Measurements from ENCODE around the gene AGAP1.

The AGAP1 gene

GRCh38 chr2:235613649-235614048 is 119.8 kb downstream of the AGAP1 start:
- H3K36me3 Mint-ChIP-seq, result no peaks in the 10 kb centered on the region
- H3K9me3 Mint-ChIP-seq, result no peaks in the 10 kb centered on the region
- H3K27ac Mint-ChIP-seq, result no peak overlapping the region
- H3K27me3 Mint-ChIP-seq, result peaks cover 3% of the 10 kb centered on the region
- H3K4me3 Mint-ChIP-seq, result no peak overlapping the region
- DNase-seq (ENCODE audit: low spot score in 2 of 2), result no peak
- H3K4me1 Mint-ChIP-seq, result no peaks in the 10 kb centered on the region
- no peak for ATAC-seq (ENCODE audit: low read depth)

DNA sequence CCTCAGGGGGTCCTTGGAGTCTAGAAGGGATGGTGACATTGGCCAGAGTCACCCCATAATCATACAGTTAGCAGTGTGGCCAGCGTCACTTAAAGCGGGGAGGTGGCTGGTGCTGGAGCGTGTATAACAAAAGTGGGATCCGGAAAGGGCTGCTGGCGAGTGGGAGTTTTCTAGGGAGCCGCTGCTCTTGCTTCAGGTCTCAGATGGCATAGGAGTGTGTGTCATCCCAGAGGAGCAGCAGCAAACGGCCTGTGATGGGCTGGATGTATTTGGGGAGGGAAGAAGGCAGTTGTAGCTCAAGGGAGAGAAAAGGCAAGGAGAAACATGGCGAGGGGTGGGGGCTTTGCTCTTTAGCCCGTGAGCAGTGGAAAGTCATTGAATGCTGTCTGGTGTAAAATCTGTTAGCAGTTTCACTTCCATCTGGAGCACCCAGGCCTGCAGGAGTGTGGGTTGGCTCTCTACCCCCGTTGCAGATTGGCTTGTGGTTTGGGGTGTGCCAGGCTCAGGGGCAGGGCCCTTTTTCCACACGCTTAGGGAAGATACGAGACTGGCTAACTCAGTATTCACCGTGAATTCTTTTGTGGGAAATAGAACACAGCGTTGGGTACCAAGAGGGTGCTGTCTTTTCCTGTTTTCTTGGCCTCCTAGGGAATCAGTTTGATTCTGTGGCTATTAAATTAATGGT is 120.5 kb downstream of the AGAP1 start:
- Mint-ChIP-seq H3K27ac (no peak overlapping the region), H3K4me3 (no peak overlapping the region), H3K9me3 (no peaks in the 10 kb centered on the region), H3K27me3 (no peaks in the 10 kb centered on the region), H3K4me1 (no peaks in the 10 kb centered on the region), H3K36me3 (no peaks in the 10 kb centered on the region)
- ATAC-seq (ENCODE audit: low read depth), result no peak
- DNase-seq (ENCODE audit: low spot score in 2 of 2), result no peak

DNA sequence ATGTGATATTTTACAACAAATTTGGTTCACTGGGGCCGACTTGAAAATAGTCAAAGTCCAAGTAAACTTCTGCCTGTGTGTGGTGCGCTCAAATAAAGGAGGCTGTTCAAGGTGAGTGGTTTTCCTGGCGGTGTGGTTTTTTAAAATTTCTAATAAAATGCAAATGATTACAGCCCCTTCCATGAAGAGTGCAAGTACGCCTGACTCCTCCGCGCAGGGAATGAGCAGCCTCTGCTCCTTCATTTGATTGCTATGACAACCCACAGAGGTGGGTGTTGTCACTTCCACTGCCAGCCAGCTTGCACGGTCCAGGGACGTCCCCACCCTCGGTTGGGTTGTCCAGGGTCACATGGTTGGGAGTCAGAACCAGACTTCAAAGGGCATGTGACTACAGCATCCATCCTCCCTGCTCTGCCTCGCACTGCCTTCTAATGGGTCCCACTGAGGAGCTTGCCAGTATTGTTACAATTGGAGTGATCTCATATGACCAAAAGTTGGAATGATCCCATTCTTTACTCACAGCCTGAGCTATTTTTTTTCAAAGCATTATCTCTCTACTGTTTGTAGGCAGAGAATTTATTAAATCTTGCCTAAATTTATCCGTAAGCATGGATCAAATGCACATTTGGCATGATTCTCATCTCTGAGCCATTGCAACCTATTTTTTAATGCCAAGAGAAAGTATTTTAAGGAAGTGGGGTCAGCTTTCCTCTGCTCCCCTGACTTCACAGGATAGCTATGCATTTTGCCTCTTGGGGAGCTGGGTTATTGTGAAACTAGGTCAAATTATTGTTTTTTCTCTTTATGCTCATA is 121.3 kb downstream of the AGAP1 start:
- H3K27me3 Mint-ChIP-seq, result no peaks in the 10 kb centered on the region
- no peaks in the 10 kb centered on the region for H3K36me3 Mint-ChIP-seq
- no peak overlapping the region for H3K27ac Mint-ChIP-seq
- no peaks in the 10 kb centered on the region for H3K9me3 Mint-ChIP-seq
- H3K4me3 Mint-ChIP-seq, result no peak overlapping the region
- ATAC-seq (ENCODE audit: low read depth), result no peak
- DNase-seq (ENCODE audit: low spot score in 2 of 2), result no peak
- H3K4me1 Mint-ChIP-seq, result no peaks in the 10 kb centered on the region

- Mint-ChIP-seq H3K9me3 (no peaks in the 10 kb centered on the region), H3K27ac (no peak overlapping the region), H3K4me3 (no peak overlapping the region), H3K4me1 (no peaks in the 10 kb centered on the region), H3K27me3 (no peaks in the 10 kb centered on the region), H3K36me3 (no peaks in the 10 kb centered on the region)
- ATAC-seq (ENCODE audit: low read depth) (no peak), DNase-seq (ENCODE audit: low spot score in 2 of 2) (no peak)
Measured at GRCh38 chr2:235616885-235617284, 123.0 kb downstream of the AGAP1 start.

GRCh38 chr2:235618039-235618438 is 124.2 kb downstream of the AGAP1 start:
- Mint-ChIP-seq H3K9me3 (no peaks in the 10 kb centered on the region), H3K27me3 (no peaks in the 10 kb centered on the region), H3K36me3 (no peaks in the 10 kb centered on the region), H3K4me1 (no peaks in the 10 kb centered on the region), H3K4me3 (no peak overlapping the region), H3K27ac (no peak overlapping the region)
- no peak for DNase-seq (ENCODE audit: low spot score in 2 of 2)
- ATAC-seq (ENCODE audit: low read depth), result no peak

- DNase-seq (ENCODE audit: low spot score in 2 of 2), result no peak
- no peaks in the 10 kb centered on the region for H3K27me3 Mint-ChIP-seq
- H3K27ac Mint-ChIP-seq, result no peak overlapping the region
- no peaks in the 10 kb centered on the region for H3K9me3 Mint-ChIP-seq
- no peak for ATAC-seq (ENCODE audit: low read depth)
- no peaks in the 10 kb centered on the region for H3K36me3 Mint-ChIP-seq
- no peak overlapping the region for H3K4me3 Mint-ChIP-seq
- no peaks in the 10 kb centered on the region for H3K4me1 Mint-ChIP-seq
Measured at GRCh38 chr2:235619544-235619943, 125.7 kb downstream of the AGAP1 start.

- DNase-seq (ENCODE audit: low spot score in 2 of 2) (no peak), ATAC-seq (ENCODE audit: low read depth) (no peak)
- no peaks in the 10 kb centered on the region for H3K9me3 Mint-ChIP-seq
- no peaks in the 10 kb centered on the region for H3K27me3 Mint-ChIP-seq
- no peaks in the 10 kb centered on the region for H3K4me1 Mint-ChIP-seq
- no peak overlapping the region for H3K4me3 Mint-ChIP-seq
- H3K27ac Mint-ChIP-seq, result no peak overlapping the region
- no peaks in the 10 kb centered on the region for H3K36me3 Mint-ChIP-seq
Measured at GRCh38 chr2:235621736-235622135, 127.9 kb downstream of the AGAP1 start.

GRCh38 chr2:235623111-235623510 is 129.3 kb downstream of the AGAP1 start:
- H3K9me3 Mint-ChIP-seq, result no peaks in the 10 kb centered on the region
- H3K27ac Mint-ChIP-seq, result no peak overlapping the region
- H3K36me3 Mint-ChIP-seq, result no peaks in the 10 kb centered on the region
- no peak for ATAC-seq (ENCODE audit: low read depth)
- H3K4me1 Mint-ChIP-seq, result no peaks in the 10 kb centered on the region
- H3K4me3 Mint-ChIP-seq, result no peak overlapping the region
- no peaks in the 10 kb centered on the region for H3K27me3 Mint-ChIP-seq
- no peak for DNase-seq (ENCODE audit: low spot score in 2 of 2)

DNA sequence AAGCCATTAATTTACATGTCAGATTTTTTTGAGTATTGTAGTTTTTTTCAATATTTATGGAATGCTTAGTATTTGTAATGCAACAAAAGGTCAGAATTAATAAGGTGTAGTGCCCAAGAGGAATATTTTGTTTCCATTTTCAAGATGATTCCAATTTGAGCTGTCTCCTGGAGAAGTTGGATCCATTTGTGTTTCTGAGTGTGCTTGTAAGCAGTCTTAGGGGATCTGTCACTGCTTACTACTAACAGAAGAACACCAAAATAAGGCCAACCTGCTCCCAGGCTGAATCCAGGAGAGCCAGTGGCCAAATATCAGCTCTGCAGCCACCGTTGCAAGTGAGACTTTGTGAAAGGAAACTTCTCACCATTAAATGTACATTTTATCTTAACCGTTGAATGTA is 129.9 kb downstream of the AGAP1 start:
- H3K4me3 Mint-ChIP-seq, result no peak overlapping the region
- H3K27ac Mint-ChIP-seq, result no peak overlapping the region
- H3K4me1 Mint-ChIP-seq, result no peaks in the 10 kb centered on the region
- H3K9me3 Mint-ChIP-seq, result no peaks in the 10 kb centered on the region
- H3K27me3 Mint-ChIP-seq, result no peaks in the 10 kb centered on the region
- no peaks in the 10 kb centered on the region for H3K36me3 Mint-ChIP-seq
- DNase-seq (ENCODE audit: low spot score in 2 of 2) (no peak), ATAC-seq (ENCODE audit: low read depth) (no peak)

DNA sequence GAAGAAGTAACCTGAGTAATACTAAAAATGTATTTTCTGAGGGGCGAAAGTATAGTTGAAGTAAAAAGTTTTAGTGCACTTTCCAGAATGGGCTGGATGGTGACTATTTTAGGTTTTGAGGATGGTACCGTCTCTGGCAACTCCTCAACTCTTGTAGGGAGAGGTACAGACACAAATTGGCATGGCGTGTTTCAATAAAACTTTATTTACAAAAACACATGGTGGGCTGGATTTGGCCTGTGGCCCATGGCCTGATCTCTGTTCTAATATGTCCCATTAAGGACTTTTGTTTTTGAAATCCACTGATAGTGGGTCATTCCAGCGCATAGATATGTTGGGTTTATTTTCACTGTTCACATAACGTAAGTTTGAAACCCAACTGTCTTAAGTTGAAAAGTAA is 132.8 kb downstream of the AGAP1 start:
- Mint-ChIP-seq H3K36me3 (no peaks in the 10 kb centered on the region), H3K9me3 (no peaks in the 10 kb centered on the region), H3K27ac (no peak overlapping the region), H3K4me3 (no peak overlapping the region), H3K4me1 (no peaks in the 10 kb centered on the region), H3K27me3 (peaks cover 4% of the 10 kb centered on the region)
- DNase-seq (ENCODE audit: low spot score in 2 of 2) (no peak), ATAC-seq (ENCODE audit: low read depth) (no peak)

DNA sequence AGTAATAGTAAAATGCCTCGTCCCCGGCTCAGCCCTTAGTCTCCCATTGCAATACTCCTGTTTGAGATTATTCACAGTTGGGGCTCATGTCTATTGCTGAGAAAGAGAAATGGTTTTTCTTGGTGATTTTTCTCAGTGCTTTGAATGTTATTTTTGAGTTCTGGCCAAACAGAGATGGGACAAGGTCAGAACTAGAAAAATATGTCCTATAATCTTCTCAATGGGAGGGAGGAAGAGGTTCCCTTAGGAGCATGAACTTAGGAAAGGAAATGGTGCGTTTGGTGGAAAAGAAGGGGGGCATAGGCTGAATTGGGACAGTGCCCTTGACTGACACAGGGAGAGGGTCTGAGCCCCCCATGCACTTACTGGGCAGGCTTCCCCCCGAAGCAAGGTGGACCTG is 133.8 kb downstream of the AGAP1 start:
- no peak for DNase-seq (ENCODE audit: low spot score in 2 of 2)
- H3K9me3 Mint-ChIP-seq, result no peaks in the 10 kb centered on the region
- peaks cover 4% of the 10 kb centered on the region for H3K27me3 Mint-ChIP-seq
- no peak for ATAC-seq (ENCODE audit: low read depth)
- H3K27ac Mint-ChIP-seq, result no peak overlapping the region
- H3K4me3 Mint-ChIP-seq, result no peak overlapping the region
- H3K36me3 Mint-ChIP-seq, result no peaks in the 10 kb centered on the region
- H3K4me1 Mint-ChIP-seq, result no peaks in the 10 kb centered on the region

- no peaks in the 10 kb centered on the region for H3K9me3 Mint-ChIP-seq
- ATAC-seq (ENCODE audit: low read depth), result no peak
Measured at GRCh38 chr2:235630718-235631296, 137.0 kb downstream of the AGAP1 start.

GRCh38 chr2:235634435-235635158 is 140.8 kb downstream of the AGAP1 start:
- no peak overlapping the region for H3K4me3 Mint-ChIP-seq
- no peaks in the 10 kb centered on the region for H3K4me1 Mint-ChIP-seq
- no peak for DNase-seq (ENCODE audit: low spot score in 2 of 2)
- H3K9me3 Mint-ChIP-seq, result no peaks in the 10 kb centered on the region
- H3K27ac Mint-ChIP-seq, result no peak overlapping the region
- H3K27me3 Mint-ChIP-seq, result no peaks in the 10 kb centered on the region
- no peak for ATAC-seq (ENCODE audit: low read depth)
- no peaks in the 10 kb centered on the region for H3K36me3 Mint-ChIP-seq

More at GRCh38 chr2:235630718-235631296, 137.0 kb downstream of the AGAP1 start:
- Mint-ChIP-seq H3K4me3 (no peak overlapping the region), H3K36me3 (no peaks in the 10 kb centered on the region), H3K27me3 (peaks cover 4% of the 10 kb centered on the region), H3K4me1 (no peaks in the 10 kb centered on the region), H3K27ac (no peak overlapping the region)
- DNase-seq (ENCODE audit: low spot score in 2 of 2), result no peak

- H3K9me3 Mint-ChIP-seq, result no peaks in the 10 kb centered on the region
- H3K27ac Mint-ChIP-seq, result no peak overlapping the region
- no peak for DNase-seq (ENCODE audit: low spot score in 2 of 2)
- ATAC-seq (ENCODE audit: low read depth), result no peak
- H3K36me3 Mint-ChIP-seq, result no peaks in the 10 kb centered on the region
- no peak overlapping the region for H3K4me3 Mint-ChIP-seq
- no peaks in the 10 kb centered on the region for H3K4me1 Mint-ChIP-seq
- H3K27me3 Mint-ChIP-seq, result no peaks in the 10 kb centered on the region
Measured at GRCh38 chr2:235636546-235636945, 142.7 kb downstream of the AGAP1 start.

Data from memory B cell (primary cell).